ENCODE measurements around the gene OR6B1. TPM values are rescaled to one million over a fixed set of nuclear protein-coding genes. Genes with fewer than 3 reads are reported as not detected.

OR6B1 gene
- total and polyA plus RNA-seq, 2 of the 8 experiments (the other 6 are each of a cell fraction or from before 2014, with no cell fraction given) = not detected

- TF ChIP-seq JUN (IDR thresholded peaks at IDR 0.05; ENCODE audit: low read depth, low read length) (no peak), EGR1 (IDR thresholded peaks at IDR 0.05; ENCODE audit: borderline replicate concordance, low read depth, low read length) (no peak), BACH1 (IDR thresholded peaks at IDR 0.05; ENCODE audit: low read length) (no peak)
These were observed 11.5 kb downstream of the OR6B1 start (continued) for GRCh38 chr7:144011458-144012230.

All from H1 (cell line).